IgD-negative memory B cell (primary cell): Measurements from ENCODE around the gene LRRC46. TPM values are rescaled to one million over a fixed set of nuclear protein-coding genes. Genes with fewer than 3 reads are reported as not detected.

Source experiments
- H3K27ac Mint-ChIP-seq, 3 donors: one replicate each; pipeline ENCODE4 v1.8.0; 2020 to 2022; ENCODE audit warnings: mild to moderate bottlenecking in 3 of 3, mixed read lengths in 3 of 3, moderate library complexity in 1 of 3
- H3K27me3 Mint-ChIP-seq: one replicate; pipeline ENCODE4 v1.8.0; 2021; ENCODE audit warnings: mixed read lengths
- H3K36me3 Mint-ChIP-seq: one replicate; pipeline ENCODE4 v1.8.0; 2020; ENCODE audit warnings: mild to moderate bottlenecking, mixed read lengths
- H3K4me1 Mint-ChIP-seq, 3 donors: one replicate each; pipeline ENCODE4 v1.8.0; 2020 to 2022; ENCODE audit warnings: mixed read lengths in 3 of 3, mild to moderate bottlenecking in 1 of 3
- H3K4me3 Mint-ChIP-seq, 4 donors: one replicate each; pipeline ENCODE4 v1.8.0; 2020 to 2022; ENCODE audit warnings: mild to moderate bottlenecking in 4 of 4, mixed read lengths in 4 of 4, moderate library complexity in 3 of 4
- H3K9me3 Mint-ChIP-seq, 3 donors: one replicate each; pipeline ENCODE4 v1.8.0; 2020 to 2021; ENCODE audit warnings: mixed read lengths in 3 of 3, mild to moderate bottlenecking in 1 of 3
- polyA plus RNA-seq: library from polyadenylated mRNA; unstranded; fragments of 300-500 nt; fragmentation: Illumina TruSeq; gene quantifications from one replicate; pipeline ENCODE4 v1.2.3, GENCODE V29; 2021

LRRC46 gene
- polyA plus RNA-seq: 0.90 TPM

GRCh38 chr17:47831003-47831933 lies at the start of gene LRRC46, which contains the start of gene MRPL10:
TSS of gene LRRC46 (plus strand) at chr17:47831670. CDS start at chr17:47831990, 320 bp downstream.
TSS of gene MRPL10 (minus strand) at chr17:47831541. CDS start at chr17:47831511, 30 bp downstream.
- no peaks in the 10 kb centered on the region for H3K9me3 Mint-ChIP-seq
- H3K27me3 Mint-ChIP-seq: no peaks in the 10 kb centered on the region
- H3K27ac Mint-ChIP-seq: peak within 1 kb of the TSS; percentile 95 to 98 (median 95)
- H3K36me3 Mint-ChIP-seq: no peaks in the 10 kb centered on the region
- H3K4me3 Mint-ChIP-seq: peak within 1 kb of the TSS; percentile 88 to 99 (median 95)
- H3K4me1 Mint-ChIP-seq: peaks cover 12 to 23% (median 22%) of the 10 kb centered on the region in 3 donors

- no peaks in the 10 kb centered on the region for H3K36me3 Mint-ChIP-seq
- no peak overlapping the region for H3K4me3 Mint-ChIP-seq
- H3K27me3 Mint-ChIP-seq: peaks cover 20% of the 10 kb centered on the region
- H3K27ac Mint-ChIP-seq: peak overlapping the region in 1 of 3 donors; percentile 53
- peaks cover 4 to 9% (median 5%) of the 10 kb centered on the region in 3 donors for H3K4me1 Mint-ChIP-seq
- H3K9me3 Mint-ChIP-seq: no peaks in the 10 kb centered on the region
These were observed 45.8 kb upstream of the LRRC46 start for GRCh38 chr17:47785538-47786123.

GRCh38 chr17:47789611-47790561 lies 41.6 kb upstream of the LRRC46 start:
- Mint-ChIP-seq H3K27me3 (peaks cover 43% of the 10 kb centered on the region), H3K4me1 (peaks cover 4 to 11% (median 5%) of the 10 kb centered on the region in 3 donors), H3K27ac (peak overlapping the region in 1 of 3 donors; percentile 13), H3K9me3 (no peaks in the 10 kb centered on the region), H3K4me3 (peak overlapping the region in 3 of 4 donors; percentile 69 to 93 (median 86)), H3K36me3 (no peaks in the 10 kb centered on the region)

- Mint-ChIP-seq H3K27me3 (peaks cover 41% of the 10 kb centered on the region), H3K36me3 (no peaks in the 10 kb centered on the region), H3K4me3 (peak overlapping the region in 2 of 4 donors; percentile 79 to 86), H3K27ac (no peak overlapping the region), H3K4me1 (peaks cover 4 to 11% (median 5%) of the 10 kb centered on the region in 3 donors), H3K9me3 (no peaks in the 10 kb centered on the region)
These were observed 40.4 kb upstream of the LRRC46 start for GRCh38 chr17:47791025-47791424.

GRCh38 chr17:47792457-47792856 lies 39.0 kb upstream of the LRRC46 start:
- Mint-ChIP-seq H3K27me3 (peaks cover 43% of the 10 kb centered on the region), H3K27ac (no peak overlapping the region), H3K36me3 (no peaks in the 10 kb centered on the region), H3K4me3 (no peak overlapping the region), H3K4me1 (peaks cover 4 to 11% (median 5%) of the 10 kb centered on the region in 3 donors), H3K9me3 (no peaks in the 10 kb centered on the region)

GRCh38 chr17:47792979-47793378 lies 38.5 kb upstream of the LRRC46 start:
- H3K4me1 Mint-ChIP-seq: peaks cover 4 to 8% (median 5%) of the 10 kb centered on the region in 3 donors
- peaks cover 45% of the 10 kb centered on the region for H3K27me3 Mint-ChIP-seq
- H3K9me3 Mint-ChIP-seq: no peaks in the 10 kb centered on the region
- no peak overlapping the region for H3K4me3 Mint-ChIP-seq
- H3K36me3 Mint-ChIP-seq: no peaks in the 10 kb centered on the region
- no peak overlapping the region for H3K27ac Mint-ChIP-seq

GRCh38 chr17:47797797-47798196 lies 33.7 kb upstream of the LRRC46 start:
- no peak overlapping the region for H3K4me3 Mint-ChIP-seq
- H3K36me3 Mint-ChIP-seq: no peaks in the 10 kb centered on the region
- H3K27ac Mint-ChIP-seq: no peak overlapping the region
- peaks cover 19% of the 10 kb centered on the region for H3K27me3 Mint-ChIP-seq
- peaks cover 0 to 2% (median 0%) of the 10 kb centered on the region in 3 donors for H3K4me1 Mint-ChIP-seq
- H3K9me3 Mint-ChIP-seq: no peaks in the 10 kb centered on the region

GRCh38 chr17:47800686-47801085 lies 30.8 kb upstream of the LRRC46 start:
- no peaks in the 10 kb centered on the region for H3K9me3 Mint-ChIP-seq
- H3K4me1 Mint-ChIP-seq: peaks cover 0 to 2% (median 0%) of the 10 kb centered on the region in 3 donors
- no peaks in the 10 kb centered on the region for H3K36me3 Mint-ChIP-seq
- H3K27me3 Mint-ChIP-seq: peaks cover 9% of the 10 kb centered on the region
- no peak overlapping the region for H3K4me3 Mint-ChIP-seq
- no peak overlapping the region for H3K27ac Mint-ChIP-seq

GRCh38 chr17:47801176-47801765 lies 30.2 kb upstream of the LRRC46 start:
- H3K27ac Mint-ChIP-seq: no peak overlapping the region
- H3K36me3 Mint-ChIP-seq: no peaks in the 10 kb centered on the region
- H3K4me3 Mint-ChIP-seq: no peak overlapping the region
- H3K4me1 Mint-ChIP-seq: peaks cover 0 to 2% (median 0%) of the 10 kb centered on the region in 3 donors
- H3K27me3 Mint-ChIP-seq: peaks cover 9% of the 10 kb centered on the region
- no peaks in the 10 kb centered on the region for H3K9me3 Mint-ChIP-seq

- H3K27ac Mint-ChIP-seq: no peak overlapping the region
- no peak overlapping the region for H3K4me3 Mint-ChIP-seq
- peaks cover 0 to 2% (median 0%) of the 10 kb centered on the region in 3 donors for H3K4me1 Mint-ChIP-seq
- H3K27me3 Mint-ChIP-seq: peaks cover 6% of the 10 kb centered on the region
- no peaks in the 10 kb centered on the region for H3K9me3 Mint-ChIP-seq
- peaks cover under 1% of the 10 kb centered on the region for H3K36me3 Mint-ChIP-seq
These were observed 29.6 kb upstream of the LRRC46 start for GRCh38 chr17:47801906-47802305.

- peaks cover 6% of the 10 kb centered on the region for H3K27me3 Mint-ChIP-seq
- peaks cover 2% of the 10 kb centered on the region for H3K36me3 Mint-ChIP-seq
- H3K27ac Mint-ChIP-seq: no peak overlapping the region
- no peak overlapping the region for H3K4me3 Mint-ChIP-seq
- H3K4me1 Mint-ChIP-seq: peaks cover 0 to 2% (median 0%) of the 10 kb centered on the region in 3 donors
- no peaks in the 10 kb centered on the region for H3K9me3 Mint-ChIP-seq
These were observed 29.0 kb upstream of the LRRC46 start for GRCh38 chr17:47802341-47803022.

- Mint-ChIP-seq H3K27ac (no peak overlapping the region), H3K4me3 (no peak overlapping the region), H3K36me3 (peaks cover 2% of the 10 kb centered on the region), H3K27me3 (peaks cover 2% of the 10 kb centered on the region), H3K4me1 (peaks cover 0 to 2% (median 0%) of the 10 kb centered on the region in 3 donors), H3K9me3 (no peaks in the 10 kb centered on the region)
These were observed 28.3 kb upstream of the LRRC46 start for GRCh38 chr17:47803201-47803600.

GRCh38 chr17:47803751-47804150 lies 27.7 kb upstream of the LRRC46 start:
- Mint-ChIP-seq H3K27me3 (peaks cover 2% of the 10 kb centered on the region), H3K36me3 (peaks cover 3% of the 10 kb centered on the region), H3K9me3 (no peaks in the 10 kb centered on the region), H3K27ac (peak overlapping the region in 1 of 3 donors; percentile 27), H3K4me1 (peaks cover 0 to 2% (median 0%) of the 10 kb centered on the region in 3 donors), H3K4me3 (peak overlapping the region in 1 of 4 donors; percentile 27)
